ENCODE data around the gene CTNND2. TPM values are rescaled to one million over a fixed set of nuclear protein-coding genes. Genes with fewer than 3 reads are reported as not detected.

The CTNND2 gene
- total RNA-seq, 2 donors from 2014 or later, result not detected

DNA sequence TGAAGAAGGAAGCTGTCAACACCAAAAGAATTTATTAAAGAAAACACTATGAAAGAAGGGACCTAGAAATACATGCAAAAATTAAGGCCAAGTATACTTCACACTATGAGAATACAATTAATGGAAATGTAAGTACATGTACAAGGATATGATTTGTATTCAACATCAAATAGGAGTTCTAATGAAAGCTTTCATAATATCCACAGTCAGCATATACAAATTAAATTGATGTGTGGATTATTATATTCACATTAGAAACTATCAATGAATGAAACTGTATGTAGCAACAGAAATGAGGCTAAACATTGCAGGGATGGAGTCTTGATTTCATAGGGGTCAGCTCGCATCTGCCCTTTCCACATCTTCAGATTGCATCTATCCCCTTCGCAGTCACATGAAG, 401.5 kb downstream of the CTNND2 start:
- no peak for DNase-seq (ENCODE audit: low spot score)
- Histone ChIP-seq H3K4me3 (no peak overlapping the region), H3K9me3 (no peaks in the 10 kb centered on the region), H3K36me3 (no peaks in the 10 kb centered on the region), H3K27me3 (replicated peaks; ENCODE audit: insufficient read depth) (no peaks in the 10 kb centered on the region), H3K4me1 (ENCODE audit: control insufficient read depth in 1 of 2, low read depth in 2 of 2) (no peaks in the 10 kb centered on the region), H3K27ac (no peak overlapping the region)
- ATAC-seq (ENCODE audit: insufficient number of reproducible peaks, low FRiP score, low read depth), result no peak
- TF ChIP-seq, protein P1, sequence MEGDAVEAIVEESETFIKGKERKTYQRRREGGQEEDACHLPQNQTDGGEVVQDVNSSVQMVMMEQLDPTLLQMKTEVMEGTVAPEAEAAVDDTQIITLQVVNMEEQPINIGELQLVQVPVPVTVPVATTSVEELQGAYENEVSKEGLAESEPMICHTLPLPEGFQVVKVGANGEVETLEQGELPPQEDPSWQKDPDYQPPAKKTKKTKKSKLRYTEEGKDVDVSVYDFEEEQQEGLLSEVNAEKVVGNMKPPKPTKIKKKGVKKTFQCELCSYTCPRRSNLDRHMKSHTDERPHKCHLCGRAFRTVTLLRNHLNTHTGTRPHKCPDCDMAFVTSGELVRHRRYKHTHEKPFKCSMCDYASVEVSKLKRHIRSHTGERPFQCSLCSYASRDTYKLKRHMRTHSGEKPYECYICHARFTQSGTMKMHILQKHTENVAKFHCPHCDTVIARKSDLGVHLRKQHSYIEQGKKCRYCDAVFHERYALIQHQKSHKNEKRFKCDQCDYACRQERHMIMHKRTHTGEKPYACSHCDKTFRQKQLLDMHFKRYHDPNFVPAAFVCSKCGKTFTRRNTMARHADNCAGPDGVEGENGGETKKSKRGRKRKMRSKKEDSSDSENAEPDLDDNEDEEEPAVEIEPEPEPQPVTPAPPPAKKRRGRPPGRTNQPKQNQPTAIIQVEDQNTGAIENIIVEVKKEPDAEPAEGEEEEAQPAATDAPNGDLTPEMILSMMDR (IDR thresholded peaks at IDR 0.05), result no peak

DNA sequence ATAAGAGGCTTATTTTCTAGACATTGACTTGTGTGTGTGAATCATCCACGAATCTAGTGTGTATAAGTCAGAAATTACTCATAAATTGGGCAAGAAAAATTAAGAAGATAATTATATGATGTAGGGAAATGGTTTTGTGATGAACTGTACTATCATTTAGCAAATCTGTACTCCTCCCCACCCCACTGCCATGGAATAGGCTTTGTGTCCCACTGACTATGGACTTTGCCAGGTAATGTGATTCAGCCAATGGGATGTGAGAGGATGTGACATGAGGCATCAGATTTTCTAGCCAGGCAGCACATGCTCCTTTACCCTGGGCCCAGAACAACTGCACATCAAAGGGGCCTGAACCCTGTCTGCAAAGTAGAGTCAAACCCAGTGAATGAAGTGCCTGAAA, 406.6 kb downstream of the CTNND2 start:
- no peaks in the 10 kb centered on the region for H3K9me3 ChIP-seq
- no peak for ATAC-seq (ENCODE audit: insufficient number of reproducible peaks, low FRiP score, low read depth)
- TF ChIP-seq, protein P1 (IDR thresholded peaks at IDR 0.05), result no peak
- no peak overlapping the region for H3K4me3 ChIP-seq
- H3K27me3 ChIP-seq (replicated peaks; ENCODE audit: insufficient read depth), result no peaks in the 10 kb centered on the region
- no peak overlapping the region for H3K27ac ChIP-seq
- H3K36me3 ChIP-seq, result no peaks in the 10 kb centered on the region
- DNase-seq (ENCODE audit: low spot score), result no peak
- H3K4me1 ChIP-seq (ENCODE audit: control insufficient read depth in 1 of 2, low read depth in 2 of 2), result no peaks in the 10 kb centered on the region

DNA sequence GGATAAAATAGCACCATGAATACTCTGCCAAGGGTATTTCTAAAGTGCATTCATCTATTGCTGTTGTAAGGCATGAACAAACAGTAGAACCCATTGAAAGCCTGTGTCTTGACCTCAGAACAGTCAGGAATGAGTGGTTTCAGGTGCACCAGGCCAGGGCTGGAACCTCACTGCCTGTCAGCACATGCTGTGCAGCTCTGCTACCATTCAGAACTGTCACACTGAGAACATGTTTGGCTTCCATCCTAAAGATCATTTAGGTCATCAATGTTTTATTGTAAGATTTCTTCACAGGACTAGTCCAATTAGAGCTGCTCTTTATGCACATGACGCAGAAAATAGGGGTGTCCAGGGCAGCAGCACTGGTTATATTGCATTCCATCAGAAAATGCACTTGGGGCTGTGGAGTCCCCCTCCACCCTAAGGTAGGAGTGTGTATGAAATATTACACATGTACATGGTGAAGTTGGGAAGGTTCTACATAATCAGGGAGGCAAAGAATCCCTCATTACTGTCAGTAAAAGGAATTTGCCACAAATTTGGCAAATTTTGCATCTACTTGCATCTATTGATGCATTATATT, 408.0 kb downstream of the CTNND2 start:
- ATAC-seq (ENCODE audit: insufficient number of reproducible peaks, low FRiP score, low read depth) (no peak), DNase-seq (ENCODE audit: low spot score) (no peak)
- Histone ChIP-seq H3K4me3 (no peak overlapping the region), H3K36me3 (no peaks in the 10 kb centered on the region), H3K9me3 (no peaks in the 10 kb centered on the region), H3K27me3 (replicated peaks; ENCODE audit: insufficient read depth) (no peaks in the 10 kb centered on the region), H3K4me1 (ENCODE audit: control insufficient read depth in 1 of 2, low read depth in 2 of 2) (no peaks in the 10 kb centered on the region), H3K27ac (no peak overlapping the region)
- TF ChIP-seq, protein P1 (IDR thresholded peaks at IDR 0.05), result no peak

DNA sequence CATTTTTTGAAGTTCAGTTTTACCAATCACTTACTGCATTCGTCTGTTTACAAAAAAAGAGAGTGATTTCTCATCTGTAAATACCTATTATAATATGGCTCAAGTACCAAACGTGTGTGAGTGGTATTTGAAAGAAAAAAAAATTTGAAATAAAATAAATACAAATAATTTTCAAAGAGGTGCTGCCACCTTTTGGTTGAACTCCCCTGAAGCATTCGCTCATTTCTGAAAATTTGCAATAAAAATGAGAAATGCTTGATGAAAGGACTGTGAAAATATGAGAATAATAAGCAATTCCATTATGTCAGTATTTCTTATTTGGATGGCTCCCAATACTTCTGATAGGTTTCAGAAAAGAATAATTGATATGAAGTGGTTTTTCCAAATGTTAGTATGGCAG, 409.9 kb downstream of the CTNND2 start:
- ATAC-seq (ENCODE audit: insufficient number of reproducible peaks, low FRiP score, low read depth) (no peak), DNase-seq (ENCODE audit: low spot score) (no peak)
- no peaks in the 10 kb centered on the region for H3K36me3 ChIP-seq
- H3K27ac ChIP-seq, result no peak overlapping the region
- H3K27me3 ChIP-seq (replicated peaks; ENCODE audit: insufficient read depth), result no peaks in the 10 kb centered on the region
- H3K4me1 ChIP-seq (ENCODE audit: control insufficient read depth in 1 of 2, low read depth in 2 of 2), result no peaks in the 10 kb centered on the region
- H3K9me3 ChIP-seq, result no peaks in the 10 kb centered on the region
- TF ChIP-seq, protein P1 (IDR thresholded peaks at IDR 0.05), result no peak
- no peak overlapping the region for H3K4me3 ChIP-seq

DNA sequence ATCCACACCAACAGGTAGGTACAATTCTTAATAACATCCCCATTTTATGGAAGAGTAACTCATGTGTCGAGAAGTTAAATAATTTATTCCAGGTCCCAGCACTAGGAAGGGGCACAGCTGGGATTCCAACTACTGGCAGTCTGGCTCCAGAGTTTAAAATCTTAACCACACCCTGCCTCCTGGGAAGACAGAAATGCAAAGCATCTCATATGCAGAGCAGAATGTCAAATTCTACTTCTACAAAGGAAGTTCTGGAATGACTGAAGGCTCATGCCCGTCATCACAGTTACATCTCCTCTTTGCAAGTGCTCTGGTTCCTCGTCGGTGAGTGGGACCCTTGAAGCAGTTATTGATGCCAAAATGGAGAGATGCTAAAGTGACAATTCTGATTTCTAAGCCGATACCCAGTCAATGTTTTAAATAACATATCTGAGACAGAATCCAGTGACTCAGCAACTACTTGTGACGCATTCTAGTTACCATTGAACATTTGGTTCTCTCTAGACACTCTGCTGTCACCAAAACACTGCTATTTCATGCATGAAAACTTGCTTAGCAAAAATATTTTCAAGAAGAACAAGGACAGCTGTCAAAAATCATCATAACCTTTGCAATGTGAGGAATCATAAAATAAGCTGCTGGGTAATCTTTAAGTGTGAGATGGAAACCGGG, 412.7 kb downstream of the CTNND2 start:
- Histone ChIP-seq H3K36me3 (no peaks in the 10 kb centered on the region), H3K4me1 (ENCODE audit: control insufficient read depth in 1 of 2, low read depth in 2 of 2) (no peaks in the 10 kb centered on the region), H3K4me3 (no peak overlapping the region), H3K27ac (no peak overlapping the region), H3K9me3 (no peaks in the 10 kb centered on the region), H3K27me3 (replicated peaks; ENCODE audit: insufficient read depth) (no peaks in the 10 kb centered on the region)
- TF ChIP-seq, protein P1 (IDR thresholded peaks at IDR 0.05), result no peak
- no peak for ATAC-seq (ENCODE audit: insufficient number of reproducible peaks, low FRiP score, low read depth)
- no peak for DNase-seq (ENCODE audit: low spot score)

All from thoracic aorta (tissue), 2 donors.